HT1080 (cell line): ENCODE results near the gene VPS36. TPM values are rescaled to one million over a fixed set of nuclear protein-coding genes. Genes with fewer than 3 reads are reported as not detected.

Source experiments
- DNase-seq: peaks from one replicate; pipeline ENCODE4 v3.0.0-alpha.2; 2015; ENCODE audit warnings: low read depth
- small RNA-seq: library from RNA; depleted of rRNA; stranded (forward); fragments of <200 nt; gene quantifications from one replicate; pipeline ENCODE3, GENCODE V24; 2014
- total RNA-seq: library from RNA; depleted of rRNA; stranded (reverse); fragments of >200 nt; shearing (Covaris generic); gene quantifications from 2 replicates; pipeline ENCODE4 v1.2.3, GENCODE V29; 2014; rRNA removed

The VPS36 gene
- total RNA-seq, 1 experiment from 2014 or later: 24.5 TPM

GRCh38 chr13:52378312-52378711 is 72.1 kb downstream of the VPS36 start:
- DNase-seq: no peak

DNA sequence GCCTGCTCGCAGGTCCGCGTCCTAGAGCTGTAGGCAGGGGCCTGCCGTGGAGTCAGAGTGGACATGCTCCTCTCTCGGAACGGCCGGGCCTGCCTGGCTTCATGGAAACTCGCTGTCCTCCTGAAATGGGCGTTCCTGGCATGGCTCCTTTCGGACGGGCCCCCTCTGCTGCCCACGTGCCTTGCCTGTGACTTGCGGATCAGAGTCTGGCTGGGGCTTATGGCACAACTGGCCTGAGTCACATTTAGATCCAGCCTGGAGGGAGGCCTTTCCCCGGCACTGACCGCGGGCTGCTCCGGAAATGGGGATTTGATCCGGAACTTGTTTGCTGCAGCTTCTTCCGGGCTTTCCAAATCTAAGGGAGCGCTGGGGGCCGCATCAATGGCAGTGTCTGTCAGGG is 72.5 kb downstream of the VPS36 start:
- DNase-seq: no peak

GRCh38 chr13:52374873-52375411 is 75.5 kb downstream of the VPS36 start:
- no peak for DNase-seq

DNA sequence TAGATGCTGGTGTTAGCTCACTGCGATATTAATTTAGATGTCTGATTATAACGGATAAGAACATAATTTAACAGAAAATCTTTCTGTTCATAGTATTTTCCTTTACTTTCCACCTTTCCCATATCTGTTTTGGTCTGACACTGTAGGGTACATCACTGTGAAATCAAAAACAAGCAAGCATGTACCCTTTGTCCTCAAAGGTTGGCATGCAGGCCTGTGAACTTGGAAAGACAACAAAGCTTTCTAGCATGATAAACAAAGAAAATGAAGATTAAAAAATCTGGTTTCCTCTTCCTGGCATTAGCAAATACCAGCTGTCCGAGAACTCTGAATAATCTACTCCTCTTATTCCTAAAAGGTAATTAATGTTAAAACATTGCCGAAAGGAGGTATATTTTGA is 76.0 kb downstream of the VPS36 start:
- no peak for DNase-seq

GRCh38 chr13:52373277-52373676 is 77.2 kb downstream of the VPS36 start:
- peak; percentile 70 for DNase-seq

DNA sequence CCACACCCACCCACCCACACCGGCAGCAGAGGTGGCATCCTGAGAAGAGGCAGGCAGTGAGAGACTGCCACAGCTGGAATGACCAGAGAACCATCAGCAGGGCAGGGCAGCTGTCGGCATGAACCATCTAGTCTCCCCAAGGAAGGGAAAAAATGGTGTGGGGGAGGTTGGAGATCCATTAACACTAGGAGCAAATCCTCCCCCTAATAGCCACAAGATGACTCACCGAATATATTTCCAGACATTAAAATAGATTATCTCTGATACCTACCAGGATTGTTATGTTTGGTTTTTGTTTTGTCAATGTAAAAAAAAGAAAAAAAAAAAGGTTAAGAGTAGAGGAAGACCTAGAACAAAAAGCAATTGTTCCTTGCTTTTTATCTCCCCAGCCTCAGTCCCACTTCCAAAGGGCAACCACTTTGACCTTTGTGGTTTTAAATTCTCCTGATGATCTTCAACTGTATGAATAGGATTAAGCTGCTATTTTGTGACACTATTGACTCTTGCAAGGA is 78.6 kb downstream of the VPS36 start:
- peak; percentile 93 for DNase-seq

GRCh38 chr13:52366291-52366690 is 84.1 kb downstream of the VPS36 start:
- DNase-seq: no peak

Small RNA genes within 50 kb of the gene (small RNA-seq; reads per million reads assigned to genes)
- not detected for gene RNY4P24

Other genes with a start within 250 kb of the VPS36 start
- 11.9 and 13.4 TPM in 2 replicates for gene THSD1, start 44.5 kb downstream of the VPS36 start, total RNA-seq
- gene CKAP2, start 4.8 kb upstream of the VPS36 start, total RNA-seq: 43.7 and 60.0 TPM in 2 replicates
- 3.0 and 3.1 TPM in 2 replicates for gene HNRNPA1L2, start 191.8 kb upstream of the VPS36 start, total RNA-seq
- gene SUGT1, start 202.2 kb upstream of the VPS36 start, total RNA-seq: 60.6 and 79.5 TPM in 2 replicates